ENCODE results near the gene CDC25B.

- TF ChIP-seq REST (IDR thresholded peaks at IDR 0.05) (no peak), RAD21 (IDR thresholded peaks at IDR 0.05) (no peak), CTCF (IDR thresholded peaks at IDR 0.05; ENCODE audit: low read depth, low read length, missing input control) (no peak), FOXA1 (IDR thresholded peaks at IDR 0.05) (no peak), YY1 (IDR thresholded peaks at IDR 0.05) (no peak), TAF1 (conservative IDR thresholded peaks at IDR 0.05) (no peak), EGR1 (IDR thresholded peaks at IDR 0.05; ENCODE audit: low read depth in 2 of 2) (no peak), GABPA (IDR thresholded peaks at IDR 0.05 in 1 of 2, conservative IDR thresholded peaks at IDR 0.05 in 1 of 2) (no peak), SP1 (IDR thresholded peaks at IDR 0.05) (no peak), MAX (IDR thresholded peaks at IDR 0.05) (no peak), ZBTB33 (IDR thresholded peaks at IDR 0.05) (no peak)
Observed at GRCh38 chr20:3812975-3813847, 17.1 kb downstream of the CDC25B start.
